ENCODE data around the gene TNNI2. TPM values are rescaled to one million over a fixed set of nuclear protein-coding genes. Genes with fewer than 3 reads are reported as not detected.

Gene TNNI2
- total RNA-seq, 1 donor from 2014 or later = not detected

GRCh38 chr11:1863352-1864216, 24.8 kb downstream of the TNNI2 start:
- Histone ChIP-seq H3K36me3 (ENCODE audit: control insufficient read depth, insufficient read depth, low read length) (no peaks in the 10 kb centered on the region), H3K27me3 (ENCODE audit: control insufficient read depth, insufficient read depth, low read length) (peaks cover 18% of the 10 kb centered on the region), H3K4me3 (ENCODE audit: low read depth, low read length) (no peak overlapping the region)
- TF ChIP-seq, protein P1, sequence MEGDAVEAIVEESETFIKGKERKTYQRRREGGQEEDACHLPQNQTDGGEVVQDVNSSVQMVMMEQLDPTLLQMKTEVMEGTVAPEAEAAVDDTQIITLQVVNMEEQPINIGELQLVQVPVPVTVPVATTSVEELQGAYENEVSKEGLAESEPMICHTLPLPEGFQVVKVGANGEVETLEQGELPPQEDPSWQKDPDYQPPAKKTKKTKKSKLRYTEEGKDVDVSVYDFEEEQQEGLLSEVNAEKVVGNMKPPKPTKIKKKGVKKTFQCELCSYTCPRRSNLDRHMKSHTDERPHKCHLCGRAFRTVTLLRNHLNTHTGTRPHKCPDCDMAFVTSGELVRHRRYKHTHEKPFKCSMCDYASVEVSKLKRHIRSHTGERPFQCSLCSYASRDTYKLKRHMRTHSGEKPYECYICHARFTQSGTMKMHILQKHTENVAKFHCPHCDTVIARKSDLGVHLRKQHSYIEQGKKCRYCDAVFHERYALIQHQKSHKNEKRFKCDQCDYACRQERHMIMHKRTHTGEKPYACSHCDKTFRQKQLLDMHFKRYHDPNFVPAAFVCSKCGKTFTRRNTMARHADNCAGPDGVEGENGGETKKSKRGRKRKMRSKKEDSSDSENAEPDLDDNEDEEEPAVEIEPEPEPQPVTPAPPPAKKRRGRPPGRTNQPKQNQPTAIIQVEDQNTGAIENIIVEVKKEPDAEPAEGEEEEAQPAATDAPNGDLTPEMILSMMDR (IDR thresholded peaks at IDR 0.05; ENCODE audit: insufficient read depth, low read length, poor library complexity, severe bottlenecking) = no peak
- peak; percentile 54 for DNase-seq (ENCODE audit: low read depth)

DNA sequence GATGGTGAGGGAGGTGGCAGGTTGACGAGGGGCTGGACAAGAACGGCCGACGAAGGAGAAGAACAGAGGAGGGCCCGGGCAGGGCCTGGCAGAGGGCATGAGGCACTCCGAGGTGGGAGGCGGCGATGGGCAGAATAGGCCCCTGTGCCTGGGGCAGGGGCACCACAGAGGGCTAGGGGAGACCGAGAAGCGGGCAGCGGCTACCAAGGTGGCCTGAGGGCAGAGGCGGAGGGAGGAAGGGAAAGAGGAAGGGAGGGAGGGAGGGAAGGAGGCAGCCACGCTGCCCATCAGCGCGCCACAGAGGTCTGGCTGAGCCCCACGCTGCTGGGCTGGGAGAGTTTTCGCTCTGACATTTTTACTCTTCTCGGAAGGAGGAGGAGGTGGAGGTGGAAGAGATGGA, 25.4 kb downstream of the TNNI2 start:
- Histone ChIP-seq H3K4me3 (ENCODE audit: low read depth, low read length) (no peak overlapping the region), H3K27me3 (ENCODE audit: control insufficient read depth, insufficient read depth, low read length) (peaks cover 20% of the 10 kb centered on the region), H3K36me3 (ENCODE audit: control insufficient read depth, insufficient read depth, low read length) (no peaks in the 10 kb centered on the region)
- TF ChIP-seq, protein P1 (IDR thresholded peaks at IDR 0.05; ENCODE audit: insufficient read depth, low read length, poor library complexity, severe bottlenecking) = no peak
- DNase-seq (ENCODE audit: low read depth) = no peak

DNA sequence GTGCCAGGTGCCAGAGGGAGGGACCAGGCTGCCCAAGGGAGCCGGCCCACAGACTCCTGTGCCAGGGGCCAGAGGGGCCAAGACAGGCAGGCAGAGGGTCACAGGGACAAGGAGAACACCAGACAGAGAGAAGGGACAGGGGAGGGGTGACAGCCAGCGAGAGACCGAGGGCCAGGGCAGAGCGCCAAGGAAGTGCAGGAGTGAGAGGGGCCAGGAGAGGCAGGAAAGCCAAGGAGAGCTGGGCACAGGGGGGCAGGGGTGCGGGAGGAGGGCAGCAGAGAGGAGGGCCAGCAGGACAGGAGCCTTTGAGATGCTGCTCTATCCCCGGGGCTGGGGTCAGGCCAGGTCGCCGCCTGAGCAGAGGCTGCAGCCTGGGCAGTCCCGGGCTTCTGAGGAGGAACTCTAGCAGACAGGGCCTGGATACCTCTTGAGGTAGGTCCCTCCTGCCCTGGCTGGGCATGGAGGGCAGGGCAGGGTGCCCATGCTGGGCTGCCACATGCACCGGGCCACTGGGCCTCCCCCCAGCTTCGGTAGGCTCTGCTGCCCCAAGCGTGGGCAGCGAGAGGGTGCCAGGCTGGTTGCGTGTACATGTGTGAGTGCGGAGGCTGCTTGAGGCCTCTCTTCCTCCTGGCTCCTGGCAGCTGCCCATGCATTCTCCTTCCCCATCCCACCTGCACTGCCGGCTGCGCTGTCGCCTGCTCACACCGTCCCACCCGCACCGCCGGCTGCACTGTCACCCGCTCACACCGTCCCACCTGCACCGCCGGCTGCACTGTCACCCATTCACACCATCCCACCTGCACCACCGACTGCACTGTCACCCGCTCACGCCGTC, 26.3 kb downstream of the TNNI2 start:
- Histone ChIP-seq H3K36me3 (ENCODE audit: control insufficient read depth, insufficient read depth, low read length) (no peaks in the 10 kb centered on the region), H3K4me3 (ENCODE audit: low read depth, low read length) (no peak overlapping the region), H3K27me3 (ENCODE audit: control insufficient read depth, insufficient read depth, low read length) (peaks cover 25% of the 10 kb centered on the region)
- TF ChIP-seq, protein P1 (IDR thresholded peaks at IDR 0.05; ENCODE audit: insufficient read depth, low read length, poor library complexity, severe bottlenecking) = no peak
- DNase-seq (ENCODE audit: low read depth) = no peak

DNA sequence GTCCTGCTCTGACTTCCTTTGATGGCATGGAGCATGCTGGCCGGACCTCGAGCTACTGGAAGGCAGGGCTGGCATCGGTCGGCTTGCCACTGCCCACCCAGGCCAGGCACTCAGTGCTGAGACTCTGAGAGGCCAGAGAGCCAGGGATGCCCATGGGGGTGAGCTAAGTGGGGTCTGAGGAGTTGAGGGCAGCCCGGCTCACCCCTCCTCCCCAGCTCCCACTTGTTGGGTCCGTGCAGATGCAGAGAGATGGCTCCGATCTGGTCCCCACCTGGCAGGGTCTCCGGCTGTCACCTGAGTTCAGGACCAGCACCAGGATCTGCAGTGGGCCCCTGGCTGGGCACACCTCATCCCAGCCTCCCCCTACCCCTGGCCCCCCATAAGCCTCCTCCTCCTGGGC, 27.4 kb downstream of the TNNI2 start:
- Histone ChIP-seq H3K4me3 (ENCODE audit: low read depth, low read length) (no peak overlapping the region), H3K36me3 (ENCODE audit: control insufficient read depth, insufficient read depth, low read length) (no peaks in the 10 kb centered on the region), H3K27me3 (ENCODE audit: control insufficient read depth, insufficient read depth, low read length) (peaks cover 37% of the 10 kb centered on the region)
- DNase-seq (ENCODE audit: low read depth) = no peak
- TF ChIP-seq, protein P1 (IDR thresholded peaks at IDR 0.05; ENCODE audit: insufficient read depth, low read length, poor library complexity, severe bottlenecking) = no peak

DNA sequence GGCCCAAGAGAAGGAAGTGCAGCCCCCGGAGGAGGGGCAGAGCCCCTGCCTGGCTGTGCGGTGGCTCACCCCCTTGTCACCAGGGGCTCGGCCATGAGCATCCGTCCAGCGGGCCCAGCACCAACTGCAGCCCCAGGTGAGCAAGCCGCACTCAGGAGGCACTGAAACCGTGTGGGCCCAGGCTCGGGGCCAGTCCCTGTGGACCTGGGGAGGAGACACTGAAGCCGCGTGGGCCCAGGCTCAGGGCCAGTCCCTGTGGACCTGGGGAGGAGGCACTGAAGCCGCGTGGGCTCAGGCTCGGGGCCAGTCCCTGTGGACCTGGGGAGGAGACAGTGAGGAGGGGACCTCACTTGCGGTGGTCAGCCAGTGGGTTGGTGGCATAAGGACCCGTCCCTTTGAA, 28.0 kb downstream of the TNNI2 start:
- H3K36me3 ChIP-seq (ENCODE audit: control insufficient read depth, insufficient read depth, low read length) = no peaks in the 10 kb centered on the region
- TF ChIP-seq, protein P1 (IDR thresholded peaks at IDR 0.05; ENCODE audit: insufficient read depth, low read length, poor library complexity, severe bottlenecking) = no peak
- peaks cover 39% of the 10 kb centered on the region for H3K27me3 ChIP-seq (ENCODE audit: control insufficient read depth, insufficient read depth, low read length)
- no peak for DNase-seq (ENCODE audit: low read depth)
- no peak overlapping the region for H3K4me3 ChIP-seq (ENCODE audit: low read depth, low read length)

All from kidney epithelial cell (primary cell).